GM21526 (cell line): ENCODE data around the gene RAVER2.
"Not testable (repeated sequence)": the region's sequence is repeated elsewhere in the genome, so short reads cannot be mapped to it uniquely, and the experiment has no call there.

Experiments used
- ATAC-seq: cut with Tn5 transposase; IDR thresholded peaks from one replicate; pipeline ENCODE4 v1.9.1; 2021; ENCODE audit warnings: moderate library complexity; ENCODE audit not compliant: unreplicated experiment, low FRiP score

The RAVER2 gene

GRCh38 chr1:64744492-64745180 lies at the start of gene RAVER2:
RAVER2 (plus strand) TSS chr1:64745075; CDS start chr1:64745173, 98 bp downstream.
- ATAC-seq, result peak; percentile 61

- no peak for ATAC-seq
Observed at GRCh38 chr1:64696879-64697278, 48.0 kb upstream of the RAVER2 start.

- no peak for ATAC-seq
Observed at GRCh38 chr1:64699327-64699726, 45.5 kb upstream of the RAVER2 start.

GRCh38 chr1:64701071-64701470 lies 43.8 kb upstream of the RAVER2 start:
- ATAC-seq, result no peak

- ATAC-seq, result no peak
Observed at GRCh38 chr1:64701886-64702285, 43.0 kb upstream of the RAVER2 start.

- not testable (repeated sequence) for ATAC-seq
Observed at GRCh38 chr1:64702670-64703069, 42.2 kb upstream of the RAVER2 start.

- ATAC-seq, result no peak
Observed at GRCh38 chr1:64703600-64703999, 41.3 kb upstream of the RAVER2 start.

GRCh38 chr1:64705591-64705990 lies 39.3 kb upstream of the RAVER2 start:
- ATAC-seq, result no peak

GRCh38 chr1:64711266-64711665 lies 33.6 kb upstream of the RAVER2 start:
- no peak for ATAC-seq

- ATAC-seq, result no peak
Observed at GRCh38 chr1:64712049-64712448, 32.8 kb upstream of the RAVER2 start.

- no peak for ATAC-seq
Observed at GRCh38 chr1:64715186-64715585, 29.7 kb upstream of the RAVER2 start.

GRCh38 chr1:64721135-64721534 lies 23.7 kb upstream of the RAVER2 start:
- ATAC-seq, result no peak

- no peak for ATAC-seq
Observed at GRCh38 chr1:64721576-64722145, 23.2 kb upstream of the RAVER2 start.

- no peak for ATAC-seq
Observed at GRCh38 chr1:64727861-64728260, 17.0 kb upstream of the RAVER2 start.

GRCh38 chr1:64733581-64734286 lies 11.1 kb upstream of the RAVER2 start:
- ATAC-seq, result no peak

- ATAC-seq, result no peak
Observed at GRCh38 chr1:64734287-64734652, 10.6 kb upstream of the RAVER2 start.

- not testable (repeated sequence) for ATAC-seq
Observed at GRCh38 chr1:64740687-64741086, 4.2 kb upstream of the RAVER2 start.

- no peak for ATAC-seq
Observed at GRCh38 chr1:64743954-64744491, 852 bp upstream of the RAVER2 start.

GRCh38 chr1:64745181-64745985 lies 508 bp downstream of the RAVER2 start:
- peak; percentile 26 for ATAC-seq

- no peak for ATAC-seq
Observed at GRCh38 chr1:64745986-64746940, 1.4 kb downstream of the RAVER2 start.
